ENCODE results near the gene HAS3. TPM values are rescaled to one million over a fixed set of nuclear protein-coding genes. Genes with fewer than 3 reads are reported as not detected.

Gene HAS3
- total RNA-seq, 1 donor from 2014 or later, result 0.82 TPM

GRCh38 chr16:69160192-69160591, 54.7 kb downstream of the HAS3 start:
- no peaks in the 10 kb centered on the region for H3K4me1 Mint-ChIP-seq
- DNase-seq (no peak), ATAC-seq (ENCODE audit: low read depth) (no peak)
- CTCF ChIA-PET, result interaction anchor here (1.5 kb wide), 1 partner anchor 10 kb away, joined by 6 read pairs; no protein-coding TSS in a partner anchor
- POLR2A ChIA-PET, result no interaction called here
- peaks cover 77% of the 10 kb centered on the region for H3K36me3 Mint-ChIP-seq (ENCODE audit: low read depth)
- H3K27ac Mint-ChIP-seq, result no peak overlapping the region
- no peaks in the 10 kb centered on the region for H3K9me3 Mint-ChIP-seq
- TF ChIP-seq, protein P1, sequence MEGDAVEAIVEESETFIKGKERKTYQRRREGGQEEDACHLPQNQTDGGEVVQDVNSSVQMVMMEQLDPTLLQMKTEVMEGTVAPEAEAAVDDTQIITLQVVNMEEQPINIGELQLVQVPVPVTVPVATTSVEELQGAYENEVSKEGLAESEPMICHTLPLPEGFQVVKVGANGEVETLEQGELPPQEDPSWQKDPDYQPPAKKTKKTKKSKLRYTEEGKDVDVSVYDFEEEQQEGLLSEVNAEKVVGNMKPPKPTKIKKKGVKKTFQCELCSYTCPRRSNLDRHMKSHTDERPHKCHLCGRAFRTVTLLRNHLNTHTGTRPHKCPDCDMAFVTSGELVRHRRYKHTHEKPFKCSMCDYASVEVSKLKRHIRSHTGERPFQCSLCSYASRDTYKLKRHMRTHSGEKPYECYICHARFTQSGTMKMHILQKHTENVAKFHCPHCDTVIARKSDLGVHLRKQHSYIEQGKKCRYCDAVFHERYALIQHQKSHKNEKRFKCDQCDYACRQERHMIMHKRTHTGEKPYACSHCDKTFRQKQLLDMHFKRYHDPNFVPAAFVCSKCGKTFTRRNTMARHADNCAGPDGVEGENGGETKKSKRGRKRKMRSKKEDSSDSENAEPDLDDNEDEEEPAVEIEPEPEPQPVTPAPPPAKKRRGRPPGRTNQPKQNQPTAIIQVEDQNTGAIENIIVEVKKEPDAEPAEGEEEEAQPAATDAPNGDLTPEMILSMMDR (IDR thresholded peaks at IDR 0.05), result no peak
- intact Hi-C loops (cut with micrococcal nuclease), result no loop called here
- H3K4me3 Mint-ChIP-seq, result no peak overlapping the region
- H3K27me3 Mint-ChIP-seq, result no peaks in the 10 kb centered on the region

GRCh38 chr16:69165584-69165983, 60.1 kb downstream of the HAS3 start:
- ChIA-PET POLR2A (no interaction called here), CTCF (interaction anchor here (1.6 kb wide), 1 partner anchor 124 kb away, joined by 3 read pairs; no protein-coding TSS in a partner anchor)
- peaks cover 82% of the 10 kb centered on the region for H3K36me3 Mint-ChIP-seq (ENCODE audit: low read depth)
- ATAC-seq (ENCODE audit: low read depth) (no peak), DNase-seq (no peak)
- no peak overlapping the region for H3K27ac Mint-ChIP-seq
- TF ChIP-seq, protein P1 (IDR thresholded peaks at IDR 0.05), result no peak
- no peaks in the 10 kb centered on the region for H3K9me3 Mint-ChIP-seq
- intact Hi-C loops (cut with micrococcal nuclease), result no loop called here
- no peaks in the 10 kb centered on the region for H3K27me3 Mint-ChIP-seq
- H3K4me3 Mint-ChIP-seq, result no peak overlapping the region
- H3K4me1 Mint-ChIP-seq, result peaks cover 4% of the 10 kb centered on the region

DNA sequence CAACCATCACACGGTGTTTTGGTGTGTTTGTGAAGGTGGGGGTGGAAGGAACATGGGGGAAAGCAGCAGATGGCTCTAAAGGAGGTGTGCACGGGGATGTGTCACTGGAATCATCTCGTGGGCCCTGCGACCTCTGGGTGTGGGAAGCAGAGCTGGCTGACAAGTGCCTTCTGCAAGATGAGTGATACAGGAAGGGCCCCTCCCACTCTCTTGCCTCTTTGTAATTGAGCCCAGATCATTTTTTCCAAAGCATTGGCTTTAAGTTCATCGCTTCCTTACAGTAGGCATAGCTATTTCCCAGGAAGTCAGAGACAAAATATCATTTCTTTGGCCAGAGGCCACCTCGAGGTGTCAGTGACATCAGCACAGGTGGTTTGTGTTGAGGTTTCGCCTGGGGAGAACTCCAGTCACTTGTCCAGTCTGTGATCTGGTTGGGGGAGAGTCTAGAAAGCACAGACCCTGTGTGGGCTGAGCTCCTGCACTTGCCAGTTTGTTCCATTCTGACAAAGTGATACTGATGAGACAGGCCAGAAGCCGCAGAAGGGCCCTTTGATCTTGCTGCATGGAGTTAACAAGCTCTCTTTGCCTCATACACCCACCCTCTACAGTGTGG, 60.9 kb downstream of the HAS3 start:
- ChIA-PET CTCF (interaction anchor here (1.0 to 1.3 kb wide), 2 partner anchors 14 to 122 kb away, joined by 3 read pairs; no protein-coding TSS in a partner anchor), POLR2A (no interaction called here)
- DNase-seq (no peak), ATAC-seq (ENCODE audit: low read depth) (no peak)
- Mint-ChIP-seq H3K27me3 (no peaks in the 10 kb centered on the region), H3K27ac (no peak overlapping the region), H3K4me1 (peaks cover 11% of the 10 kb centered on the region), H3K4me3 (no peak overlapping the region), H3K9me3 (no peaks in the 10 kb centered on the region), H3K36me3 (ENCODE audit: low read depth) (peaks cover 75% of the 10 kb centered on the region)
- intact Hi-C loops (cut with micrococcal nuclease), result no loop called here
- TF ChIP-seq, protein P1 (IDR thresholded peaks at IDR 0.05), result no peak

- POLR2A ChIA-PET, result interaction anchor here (0.5 to 0.9 kb wide), 2 partner anchors 21 to 92 kb away, joined by 4 to 7 read pairs; no protein-coding TSS in a partner anchor
- no peak overlapping the region for H3K27ac Mint-ChIP-seq
Observed at GRCh38 chr16:69166946-69167930, 61.8 kb downstream of the HAS3 start.

More at GRCh38 chr16:69166946-69167930, 61.8 kb downstream of the HAS3 start:
- intact Hi-C loops (cut with micrococcal nuclease), result no loop called here
- DNase-seq, result no peak
- no peak for ATAC-seq (ENCODE audit: low read depth)
- Mint-ChIP-seq H3K4me1 (peaks cover 17% of the 10 kb centered on the region), H3K36me3 (ENCODE audit: low read depth) (peaks cover 69% of the 10 kb centered on the region), H3K27me3 (no peaks in the 10 kb centered on the region), H3K4me3 (no peak overlapping the region), H3K9me3 (no peaks in the 10 kb centered on the region)
- TF ChIP-seq, protein P1 (IDR thresholded peaks at IDR 0.05), result no peak
- CTCF ChIA-PET, result interaction anchor here (1.0 to 1.3 kb wide), 2 partner anchors 15 to 121 kb away, joined by 3 read pairs; no protein-coding TSS in a partner anchor

Other genes starting within 250 kb of the HAS3 start
- gene CHTF8, start 26.9 kb downstream of the HAS3 start, total RNA-seq, result 134 and 143 TPM in 2 replicates
- 53.5 and 55.3 TPM in 2 replicates for gene UTP4, start 27.0 kb downstream of the HAS3 start, total RNA-seq
- 7.7 and 9.9 TPM in 2 replicates for gene SNTB2, start 81.5 kb downstream of the HAS3 start, total RNA-seq
- 34.2 and 41.7 TPM in 2 replicates for gene VPS4A, start 205.7 kb downstream of the HAS3 start, total RNA-seq
- gene PDF, start 224.9 kb downstream of the HAS3 start, total RNA-seq, result 11.1 and 15.3 TPM in 2 replicates
- 40.5 and 45.4 TPM in 2 replicates for gene COG8, start 233.9 kb downstream of the HAS3 start, total RNA-seq
- gene NIP7, start 234.1 kb downstream of the HAS3 start, total RNA-seq, result 42.4 and 44.3 TPM in 2 replicates
- 2.0 and 2.8 TPM in 2 replicates for gene TMED6, start 246.1 kb downstream of the HAS3 start, total RNA-seq

All from activated B cell treated with CpG ODN at 0.5 μM for 24 hours (primary cell).